Measurements from ENCODE around the gene KLHL29.

KLHL29 gene

DNA sequence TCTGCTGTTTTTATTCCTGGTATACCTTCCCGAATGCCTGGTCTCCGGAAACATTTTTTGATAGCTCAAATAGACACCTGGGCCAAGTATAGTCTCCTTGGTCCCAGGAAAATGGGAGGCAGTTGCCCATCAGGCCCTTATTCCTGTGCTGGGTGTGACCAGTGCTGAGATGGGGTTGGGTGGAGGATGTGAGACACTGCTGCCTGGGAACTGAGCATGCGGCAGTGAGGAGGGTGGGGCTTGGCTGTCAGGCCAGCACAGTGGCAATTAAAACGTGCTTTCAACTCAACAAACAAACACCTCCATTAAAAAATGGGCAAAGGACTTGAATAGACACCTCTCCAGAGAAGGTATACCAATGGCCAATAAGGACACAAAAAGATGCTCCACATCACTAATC lies 12.5 kb downstream of the KLHL29 start:
- no peak for DNase-seq (ENCODE audit: low spot score)

DNA sequence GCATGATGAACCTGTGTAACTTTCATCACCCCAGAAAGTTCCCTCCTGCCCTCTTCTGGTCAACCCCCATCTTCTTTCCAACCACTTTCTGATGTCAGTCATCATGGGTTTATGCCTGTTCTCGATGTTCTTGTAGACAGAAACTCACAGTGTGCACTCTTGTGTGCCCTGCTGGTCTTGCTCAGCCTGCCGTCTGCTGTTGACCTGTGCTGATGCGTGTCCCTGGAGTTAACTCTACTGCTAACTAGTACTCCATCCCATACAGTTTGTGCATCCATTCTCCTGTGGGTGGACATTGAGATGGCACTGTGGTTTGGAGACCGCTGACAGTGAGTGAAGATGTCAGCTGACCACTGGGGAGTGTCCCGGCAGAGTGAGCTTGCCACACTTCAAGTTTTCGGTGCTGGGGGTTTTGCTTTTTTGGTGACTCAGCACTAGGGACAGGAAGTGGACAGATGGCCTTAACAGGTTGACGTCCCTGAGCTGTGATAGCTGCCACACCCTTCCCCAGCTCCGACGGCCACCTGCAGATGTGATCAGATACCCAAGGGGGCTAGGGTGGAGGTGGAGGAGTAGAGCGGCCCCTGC lies 14.8 kb downstream of the KLHL29 start:
- no peak for DNase-seq (ENCODE audit: low spot score)

DNA sequence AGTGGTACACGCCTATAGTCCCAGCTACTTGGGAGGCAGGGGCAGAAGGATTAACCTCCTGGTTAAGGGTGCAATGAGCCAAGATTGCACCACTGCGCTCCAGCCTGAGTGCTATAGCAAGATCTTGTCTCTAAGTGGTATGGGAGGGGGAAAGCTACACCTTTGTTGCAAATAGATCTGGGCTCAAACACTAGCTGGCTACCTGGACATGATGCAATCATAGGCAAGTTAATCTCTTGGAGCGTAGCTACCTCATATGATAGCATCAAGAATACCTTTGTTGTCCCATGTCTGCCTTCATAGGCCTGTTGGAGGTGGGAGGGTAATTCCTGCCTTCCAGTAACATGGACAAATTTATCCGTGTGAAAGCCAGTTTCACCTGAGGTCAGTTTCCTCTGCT lies 15.7 kb downstream of the KLHL29 start:
- DNase-seq (ENCODE audit: low spot score), result no peak

DNA sequence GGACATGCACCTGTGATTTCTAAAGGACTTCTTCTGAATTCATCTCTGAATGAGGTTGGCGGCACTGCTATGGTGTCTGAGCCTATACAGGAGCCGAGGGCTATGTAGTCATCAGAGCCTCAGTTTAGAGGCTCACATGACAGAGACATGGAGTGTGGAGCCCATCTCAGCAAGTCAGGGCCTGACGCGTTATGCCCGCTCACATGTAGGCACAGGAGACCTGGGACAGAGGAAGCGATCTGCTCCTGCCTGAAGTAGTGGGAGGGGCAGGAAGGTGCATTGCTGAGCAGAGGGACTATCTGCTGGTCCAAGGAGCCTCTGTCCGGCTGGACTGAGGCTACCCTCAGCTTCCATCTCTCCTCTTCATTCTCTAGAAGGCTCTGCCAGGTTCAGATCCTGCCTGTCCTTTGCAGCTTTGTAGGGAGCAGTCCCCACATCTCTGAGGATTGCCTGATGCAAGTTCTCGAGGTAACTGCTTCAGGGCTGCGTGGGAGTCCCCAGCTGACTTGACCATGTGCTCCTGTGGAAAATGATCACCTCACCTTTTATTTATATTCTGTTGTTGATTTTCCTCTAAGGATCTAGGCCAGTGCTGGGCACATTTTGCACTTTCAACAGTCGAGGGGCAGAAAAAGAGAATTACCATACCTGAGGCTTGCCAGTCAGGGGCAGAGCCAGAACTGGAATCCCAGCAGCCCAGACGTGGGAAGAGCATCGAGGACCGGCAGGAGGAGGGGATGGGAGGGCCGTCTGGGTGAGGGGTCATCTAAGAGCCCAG lies 16.6 kb downstream of the KLHL29 start:
- no peak for DNase-seq (ENCODE audit: low spot score)

DNA sequence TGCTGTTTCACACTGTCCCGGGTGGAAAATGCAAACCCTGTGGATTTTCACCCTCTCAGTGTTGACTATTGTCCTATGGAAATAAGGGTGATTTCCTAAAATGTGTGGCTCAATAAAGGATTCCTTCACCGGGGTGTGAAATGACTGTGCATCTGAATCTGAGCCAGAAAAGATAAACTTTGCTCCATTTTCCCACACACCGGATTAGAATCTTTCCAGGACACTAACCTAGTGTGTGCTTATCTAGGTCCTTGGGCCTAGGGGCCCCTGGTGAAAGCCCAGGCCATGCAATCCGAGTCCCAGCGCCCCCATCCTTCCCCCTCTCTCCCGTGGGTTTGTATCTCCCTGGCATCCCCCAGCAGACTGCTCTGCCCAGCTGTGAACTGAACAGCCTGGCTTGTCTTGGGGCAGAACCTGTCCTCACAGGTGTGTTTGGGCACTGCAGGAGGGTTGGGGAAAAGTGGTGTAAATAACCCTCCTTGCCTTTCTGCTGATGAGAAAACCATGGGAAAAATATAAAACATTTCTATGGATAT lies 17.3 kb downstream of the KLHL29 start:
- no peak for DNase-seq (ENCODE audit: low spot score)

DNA sequence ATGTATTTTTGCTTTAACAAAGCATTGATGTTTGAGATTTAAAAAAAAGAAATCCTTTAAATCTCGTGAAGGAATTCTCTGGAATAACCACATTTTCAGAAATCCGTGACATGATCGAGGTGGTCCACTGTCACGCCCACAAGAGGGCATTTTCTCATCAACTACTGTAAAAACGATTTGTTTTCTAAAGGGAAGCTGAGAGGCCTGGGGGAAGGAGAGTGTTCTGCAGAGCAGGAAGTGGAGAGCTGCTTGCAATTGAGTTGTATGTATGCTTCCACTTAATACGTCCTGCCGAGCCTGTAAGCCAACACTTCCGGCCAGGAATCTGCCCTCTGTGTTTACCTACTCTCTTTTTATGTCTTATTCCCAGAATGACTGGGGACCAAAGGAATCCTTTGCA lies 19.4 kb downstream of the KLHL29 start:
- no peak for DNase-seq (ENCODE audit: low spot score)

DNA sequence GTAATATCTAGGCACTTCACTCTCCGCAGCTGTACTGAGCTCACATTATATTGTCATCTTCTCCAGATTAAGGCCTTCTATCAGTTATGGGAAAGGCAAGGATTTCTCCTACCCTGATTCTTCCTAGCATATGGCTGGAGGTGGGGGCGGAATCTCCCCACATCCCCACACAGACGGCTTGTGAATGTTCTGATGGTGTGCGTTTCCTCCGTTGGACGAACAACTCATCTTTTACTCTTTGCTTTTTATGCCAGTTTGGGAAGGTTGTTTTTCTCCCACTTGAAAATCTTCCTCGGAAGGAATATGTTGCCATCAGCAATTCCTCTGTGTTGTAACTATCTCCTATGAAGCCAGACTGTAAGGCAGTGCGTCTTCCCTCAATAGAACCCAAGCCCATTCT lies 24.3 kb downstream of the KLHL29 start:
- DNase-seq (ENCODE audit: low spot score), result no peak

DNA sequence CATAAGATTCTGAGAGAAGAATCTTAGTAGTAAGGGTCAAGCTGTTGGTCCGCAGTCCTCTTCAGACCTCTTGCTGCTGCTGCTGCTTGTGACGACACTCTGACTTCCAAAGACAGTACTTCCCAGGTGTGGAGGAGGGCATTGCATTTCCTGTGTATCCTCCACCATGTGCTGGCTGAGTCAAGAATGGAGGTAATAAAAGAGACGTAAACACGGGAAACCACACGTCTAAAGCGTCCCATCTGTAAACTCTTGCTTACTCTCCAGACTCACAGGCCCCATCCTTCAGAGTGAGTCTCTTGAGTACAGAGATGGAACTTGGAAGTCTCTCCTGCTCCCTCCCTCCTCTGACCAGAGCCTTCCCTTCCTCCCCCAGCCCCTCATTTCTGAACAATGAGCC lies 25.6 kb downstream of the KLHL29 start:
- DNase-seq (ENCODE audit: low spot score), result no peak

DNA sequence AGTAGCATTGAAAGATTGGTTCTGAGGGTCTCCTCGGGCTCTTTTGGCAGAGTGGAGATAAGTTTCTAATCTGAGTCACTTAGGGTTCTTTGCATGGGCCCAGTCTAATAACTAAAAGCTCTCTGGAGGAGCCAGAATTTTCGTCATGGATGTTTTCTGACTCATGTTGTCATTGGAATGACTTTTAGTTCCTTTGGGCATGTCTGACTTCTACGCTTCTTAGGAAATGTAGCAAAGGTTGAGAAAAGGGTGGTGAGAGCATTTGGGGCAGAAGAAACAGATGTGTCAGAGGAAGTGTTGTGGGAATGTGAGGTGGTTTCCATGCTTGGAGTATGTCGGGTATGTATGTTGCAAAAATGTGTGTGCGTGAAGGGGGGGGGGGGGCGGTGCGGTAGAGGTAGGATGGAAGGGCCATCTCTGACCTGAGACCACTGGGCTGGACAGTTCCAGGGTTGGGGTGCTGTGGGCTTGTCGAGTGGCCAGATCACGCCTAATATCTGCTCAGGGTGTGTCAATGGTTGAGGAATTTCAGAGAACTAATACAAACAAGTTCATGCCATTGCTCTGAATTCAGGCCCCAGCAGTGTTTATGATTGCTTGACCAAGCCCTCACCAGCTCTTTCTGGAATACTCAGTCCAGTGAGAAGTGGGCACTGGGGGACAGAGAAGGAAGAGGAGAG lies 26.9 kb downstream of the KLHL29 start:
- no peak for DNase-seq (ENCODE audit: low spot score)

DNA sequence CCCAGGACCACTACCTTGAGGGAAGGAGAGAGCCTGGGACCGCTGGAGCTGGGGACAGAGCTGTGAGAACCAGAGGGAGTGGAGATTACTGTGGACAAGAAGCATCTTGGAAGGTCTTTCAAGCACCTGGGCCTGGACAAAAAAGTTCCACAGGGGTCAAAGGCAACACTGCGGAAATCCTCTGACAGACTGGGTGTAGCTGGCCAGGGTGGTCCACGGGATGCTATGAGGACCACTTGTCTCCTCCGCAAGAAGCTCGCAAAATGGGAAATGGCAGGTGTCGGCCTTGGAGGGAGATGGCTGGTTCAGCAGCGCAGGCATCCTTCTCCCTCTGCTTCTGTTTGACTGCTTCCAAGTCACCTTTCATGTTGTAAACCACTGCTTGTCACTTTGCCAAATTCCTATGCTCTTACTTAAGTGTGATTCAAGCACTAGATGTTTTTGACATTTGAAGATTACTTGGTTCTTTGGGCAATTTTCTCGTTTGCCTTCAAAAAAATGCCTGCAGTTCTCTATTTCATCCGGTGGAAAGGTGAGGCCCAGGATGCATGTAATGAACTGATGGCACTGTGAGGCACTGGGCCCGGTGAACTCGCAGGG lies 27.7 kb downstream of the KLHL29 start:
- DNase-seq (ENCODE audit: low spot score), result no peak

DNA sequence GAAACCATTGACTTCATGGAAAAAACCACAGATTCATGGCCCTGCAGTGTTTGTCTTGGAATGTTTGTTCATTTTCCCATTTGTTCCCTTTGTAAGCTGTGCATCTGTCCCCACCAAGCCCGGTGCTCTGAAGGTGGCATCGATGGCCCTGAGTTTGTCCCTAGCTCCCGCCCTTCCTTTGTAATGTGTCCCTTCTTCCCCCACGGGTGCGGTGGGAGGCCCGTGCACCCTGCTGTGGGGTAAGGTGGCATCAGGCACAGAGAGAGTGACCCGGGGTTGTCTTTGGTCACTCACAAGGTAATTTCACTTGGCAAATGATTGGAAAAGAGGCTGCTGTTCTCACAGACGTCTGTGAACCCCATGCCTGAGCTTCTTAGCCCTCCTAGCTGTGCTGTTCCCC lies 28.7 kb downstream of the KLHL29 start:
- DNase-seq (ENCODE audit: low spot score), result no peak

DNA sequence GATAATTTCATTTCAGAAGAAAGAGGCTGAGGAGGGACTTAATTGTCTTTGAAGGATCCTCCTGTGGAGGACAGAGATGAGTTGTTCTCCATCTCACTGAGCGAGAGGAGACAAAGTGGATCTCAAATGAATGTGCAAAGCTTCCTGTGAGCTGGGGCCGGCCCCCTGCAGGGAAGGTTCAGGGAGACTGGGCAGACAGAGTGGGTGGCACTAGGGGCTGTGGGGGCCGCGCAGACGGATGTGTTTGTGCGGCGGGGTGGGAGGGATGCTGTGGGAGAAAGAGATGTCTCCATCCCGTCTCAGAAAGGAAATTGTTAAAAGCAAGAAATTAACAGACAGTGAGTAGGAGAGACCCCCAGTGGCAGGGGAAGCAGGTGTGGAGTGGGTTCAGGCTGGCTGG lies 29.1 kb downstream of the KLHL29 start:
- DNase-seq (ENCODE audit: low spot score), result no peak

DNA sequence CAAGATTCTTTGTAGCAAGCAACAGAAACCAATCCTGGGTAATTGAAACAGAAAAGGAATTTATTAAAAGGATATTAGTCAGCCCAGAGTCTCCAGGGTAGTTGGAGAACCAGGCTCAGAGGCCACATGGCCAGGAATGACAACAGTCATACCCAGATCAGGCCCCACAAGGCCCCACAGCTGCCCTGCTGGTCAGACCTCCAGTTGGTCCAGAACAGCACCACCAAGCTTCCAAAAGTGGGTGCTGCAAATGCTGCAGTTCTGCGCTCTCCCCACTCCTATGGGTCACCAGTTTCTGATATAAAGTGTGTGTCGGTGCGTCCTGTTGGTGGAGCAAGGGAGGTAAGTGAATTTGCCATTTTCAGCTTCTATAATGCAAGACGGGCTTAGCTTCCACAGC lies 29.9 kb downstream of the KLHL29 start:
- no peak for DNase-seq (ENCODE audit: low spot score)

DNA sequence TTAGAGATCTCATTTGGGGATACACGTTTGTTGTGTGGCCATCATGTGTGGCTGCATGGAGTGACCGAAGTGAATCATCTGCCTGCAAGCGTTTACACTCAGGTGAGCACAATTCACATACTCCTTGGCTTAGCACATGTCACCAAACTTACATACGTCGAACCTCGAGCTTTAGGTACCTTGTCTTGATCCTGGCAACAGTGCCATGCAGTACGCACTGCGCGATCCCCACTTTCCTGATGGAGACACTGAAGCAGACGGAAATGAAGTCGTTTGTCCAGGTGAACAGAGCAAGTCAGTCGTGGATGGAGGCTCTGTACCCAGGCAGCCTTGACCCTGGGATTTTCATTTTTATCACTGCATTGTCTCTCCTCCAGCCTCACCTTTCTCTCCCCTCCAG lies 32.3 kb downstream of the KLHL29 start:
- no peak for DNase-seq (ENCODE audit: low spot score)

DNA sequence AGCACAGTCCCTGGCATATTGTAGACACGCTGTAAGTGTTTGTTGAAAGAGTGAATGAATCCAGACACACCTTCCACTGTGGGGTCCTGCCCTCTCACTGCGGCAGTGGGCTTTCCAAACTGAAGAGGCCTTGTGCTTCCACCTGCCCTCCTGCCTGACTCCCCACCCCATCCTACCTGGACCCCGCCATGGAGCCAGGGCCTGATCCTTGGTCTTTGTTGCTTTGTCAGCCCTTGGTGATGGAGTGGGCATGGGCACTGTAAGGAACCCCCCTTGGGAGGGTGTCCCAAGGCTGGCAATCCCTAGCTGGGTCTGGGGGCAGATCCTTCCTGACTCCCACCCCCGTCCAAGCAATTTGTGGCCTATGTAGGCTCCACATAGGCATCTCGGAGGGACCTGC lies 33.1 kb downstream of the KLHL29 start:
- DNase-seq (ENCODE audit: low spot score), result no peak

DNA sequence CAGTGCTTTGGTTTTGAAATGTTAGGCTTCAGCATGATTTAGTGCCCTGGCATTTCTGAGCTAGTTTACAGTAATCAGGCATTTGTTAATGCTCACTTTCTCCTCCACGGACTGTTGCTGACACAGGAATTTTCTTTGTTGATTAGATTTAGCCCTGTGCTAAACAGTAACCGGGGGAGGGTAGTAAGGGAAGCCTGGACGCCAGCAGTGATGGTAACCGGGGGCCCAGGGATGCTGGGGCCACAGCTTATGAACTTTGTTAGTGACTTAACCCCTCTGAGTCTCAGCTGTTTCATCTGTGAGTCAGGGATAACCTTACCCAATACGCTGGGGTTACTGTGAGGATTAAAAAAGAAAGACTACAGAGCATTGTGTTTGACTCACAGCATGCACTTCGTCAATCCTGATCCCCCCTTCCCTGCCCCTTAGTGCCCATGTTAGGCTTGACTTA lies 33.5 kb downstream of the KLHL29 start:
- no peak for DNase-seq (ENCODE audit: low spot score)

DNA sequence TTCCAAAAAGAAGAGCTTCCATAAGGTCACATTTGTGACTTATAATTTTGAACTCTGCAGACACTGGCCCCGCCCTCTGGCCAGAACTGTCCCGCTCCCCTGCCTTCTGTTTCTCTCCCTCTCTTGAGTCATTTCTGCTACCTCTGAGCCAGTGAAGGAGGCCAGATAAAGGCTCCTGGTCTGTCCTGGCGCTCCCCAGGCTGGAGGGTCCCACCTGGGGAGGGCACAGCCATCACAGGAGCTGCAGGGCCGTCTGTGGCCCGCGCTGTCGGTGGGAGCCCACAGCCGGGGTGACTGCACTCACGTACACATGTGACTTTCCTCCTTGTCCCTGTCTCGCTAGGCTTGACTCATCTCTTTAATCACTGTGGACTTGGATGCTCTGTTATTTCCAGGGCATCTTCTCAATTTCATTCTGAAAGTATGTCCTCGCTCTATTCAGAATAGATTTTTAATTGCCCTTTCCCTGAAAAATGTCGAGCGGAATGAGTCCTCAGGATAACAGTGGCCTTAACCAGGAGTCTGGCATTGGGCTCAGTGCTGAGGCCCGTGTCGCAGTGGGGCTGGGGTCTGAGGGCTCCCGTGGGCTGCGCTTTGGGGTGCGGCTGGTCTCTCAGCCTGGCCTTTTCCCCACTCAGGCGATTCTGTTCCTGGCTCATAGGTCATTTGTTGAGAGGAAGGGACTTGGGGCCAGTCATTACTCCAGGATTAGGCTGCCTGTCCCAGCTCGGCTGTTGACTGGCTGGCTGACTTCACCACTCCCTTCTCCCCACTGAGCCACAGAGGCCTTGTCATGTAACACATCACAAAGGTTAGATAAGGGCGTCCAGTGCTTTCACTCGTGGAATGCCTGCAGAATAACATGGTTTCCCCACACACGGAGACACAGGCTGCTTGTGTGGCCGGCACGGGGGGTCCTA lies 34.5 kb downstream of the KLHL29 start:
- no peak for DNase-seq (ENCODE audit: low spot score)

DNA sequence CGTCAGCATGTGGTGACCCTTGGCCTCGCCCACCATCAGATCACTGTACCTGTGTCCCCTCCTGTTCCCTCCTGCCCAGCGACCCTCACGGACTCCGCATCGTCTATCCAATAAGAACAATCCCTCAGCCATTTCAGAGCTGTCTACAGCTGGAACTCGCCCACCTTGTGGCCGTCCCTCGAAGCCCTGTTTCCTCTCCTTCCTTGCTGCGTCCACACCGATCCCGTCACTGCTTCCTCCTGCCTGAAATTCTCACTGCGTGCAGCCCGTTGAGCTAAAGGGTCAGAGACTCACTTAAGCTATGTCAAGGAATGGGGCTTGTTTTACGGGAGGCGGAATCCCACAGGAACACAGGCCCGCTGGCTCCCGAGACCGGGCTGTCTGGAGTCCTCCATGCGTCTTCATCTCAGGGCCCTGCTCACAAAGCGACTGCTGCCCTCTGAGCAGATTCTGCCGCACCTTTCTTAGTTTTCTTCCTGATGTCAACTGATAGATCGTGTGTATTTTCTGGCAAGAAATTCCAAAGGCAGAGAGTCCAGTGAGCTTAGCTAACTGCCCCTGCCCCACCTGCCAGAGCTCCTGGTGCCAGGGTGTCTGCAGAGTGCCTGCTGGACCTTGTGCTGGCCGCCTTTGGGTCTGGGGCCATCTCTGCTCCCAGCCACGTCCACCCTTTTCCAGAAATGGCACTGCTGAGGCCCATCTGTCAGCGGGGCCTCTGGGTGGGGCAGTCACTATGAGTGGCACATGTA lies 35.3 kb downstream of the KLHL29 start:
- DNase-seq (ENCODE audit: low spot score), result no peak

DNA sequence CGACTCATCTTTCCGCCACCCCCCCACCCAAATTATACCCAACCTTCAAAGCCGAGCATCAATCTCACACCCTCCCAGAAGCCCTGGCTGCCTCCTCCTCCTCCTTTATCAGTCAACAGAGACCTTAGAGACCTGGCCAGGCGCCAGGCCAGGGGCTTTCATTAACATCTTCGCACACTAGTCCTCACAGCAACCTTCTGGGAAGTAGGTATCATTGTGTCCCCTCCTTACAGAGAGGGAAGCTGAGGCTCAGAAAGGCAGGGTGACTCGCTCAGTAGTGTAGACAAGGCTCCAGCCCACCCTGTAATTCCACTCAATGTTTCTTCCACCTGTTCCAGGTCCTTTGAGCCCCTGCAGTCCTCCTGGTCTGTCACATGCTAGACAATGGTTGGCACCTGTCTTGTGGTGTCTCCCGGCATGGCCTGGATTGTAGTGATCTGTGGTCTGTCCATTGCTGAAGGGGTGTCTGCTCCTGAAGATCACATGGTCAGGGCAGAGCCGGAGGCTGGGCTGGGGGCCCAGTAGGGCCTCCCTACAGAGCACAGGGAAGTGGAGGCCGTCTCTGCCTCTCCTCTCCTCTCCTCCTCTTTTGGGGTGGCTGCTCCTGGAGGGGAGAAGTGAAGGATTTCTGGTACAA lies 36.0 kb downstream of the KLHL29 start:
- DNase-seq (ENCODE audit: low spot score), result no peak

Measured in CD4-positive, alpha-beta T cell treated with Interleukin-2 at 100 ng/mL for 4 hours (primary cell).